ENCODE results near the gene GRM4.

GRM4 gene

GRCh38 chr6:33989016-33989854 is 156.7 kb downstream of the GRM4 start:
- DNase-seq, result no peak

GRCh38 chr6:33988121-33989015 is 157.5 kb downstream of the GRM4 start:
- no peak for DNase-seq

- DNase-seq, result no peak
These were observed 158.3 kb downstream of the GRM4 start for GRCh38 chr6:33987531-33988021.

- no peak for DNase-seq
These were observed 159.9 kb downstream of the GRM4 start for GRCh38 chr6:33985947-33986346.

GRCh38 chr6:33985313-33985751 is 160.6 kb downstream of the GRM4 start:
- no peak for DNase-seq

GRCh38 chr6:33984466-33985312 is 161.2 kb downstream of the GRM4 start:
- DNase-seq, result no peak

DNA sequence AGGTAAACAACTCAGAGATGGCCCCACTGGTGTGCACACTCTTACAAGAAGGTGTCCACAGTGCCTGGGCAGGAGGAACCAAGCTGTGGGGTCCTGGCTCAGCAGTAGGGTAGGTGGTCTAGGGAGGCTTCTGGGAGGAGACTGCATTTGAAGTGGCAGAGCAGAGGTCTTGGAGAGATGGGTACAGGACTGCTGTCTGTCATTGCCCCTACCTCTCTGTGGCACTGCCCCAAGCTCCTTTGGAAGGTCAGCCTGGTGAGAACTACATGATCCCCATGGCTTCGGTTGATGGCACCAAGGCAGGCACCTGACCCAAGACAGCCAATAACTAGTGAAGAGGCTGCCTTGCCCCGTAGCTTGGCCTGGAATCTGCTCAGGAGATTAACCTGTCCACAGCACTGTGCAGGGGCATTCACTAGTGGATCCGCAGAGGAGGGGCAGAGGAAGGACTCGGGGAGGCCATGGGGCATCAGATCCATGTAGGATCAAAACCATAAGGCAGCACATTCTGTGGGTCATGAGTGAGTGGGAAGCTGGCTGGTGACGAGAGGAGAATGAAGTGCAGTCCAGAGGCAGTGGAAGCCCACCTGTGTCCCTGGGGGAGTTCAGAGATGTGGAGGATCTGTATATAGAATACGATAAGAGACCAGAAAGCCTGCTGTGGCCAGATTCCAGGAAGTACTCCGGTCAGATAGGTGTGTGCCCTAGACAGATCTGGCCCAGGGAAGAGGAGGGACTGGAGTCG is 162.0 kb downstream of the GRM4 start:
- DNase-seq, result no peak

GRCh38 chr6:33983109-33983716 is 162.7 kb downstream of the GRM4 start:
- DNase-seq, result no peak

GRCh38 chr6:33981861-33982260 is 164.0 kb downstream of the GRM4 start:
- DNase-seq, result no peak

GRCh38 chr6:33981421-33981820 is 164.5 kb downstream of the GRM4 start:
- no peak for DNase-seq

DNA sequence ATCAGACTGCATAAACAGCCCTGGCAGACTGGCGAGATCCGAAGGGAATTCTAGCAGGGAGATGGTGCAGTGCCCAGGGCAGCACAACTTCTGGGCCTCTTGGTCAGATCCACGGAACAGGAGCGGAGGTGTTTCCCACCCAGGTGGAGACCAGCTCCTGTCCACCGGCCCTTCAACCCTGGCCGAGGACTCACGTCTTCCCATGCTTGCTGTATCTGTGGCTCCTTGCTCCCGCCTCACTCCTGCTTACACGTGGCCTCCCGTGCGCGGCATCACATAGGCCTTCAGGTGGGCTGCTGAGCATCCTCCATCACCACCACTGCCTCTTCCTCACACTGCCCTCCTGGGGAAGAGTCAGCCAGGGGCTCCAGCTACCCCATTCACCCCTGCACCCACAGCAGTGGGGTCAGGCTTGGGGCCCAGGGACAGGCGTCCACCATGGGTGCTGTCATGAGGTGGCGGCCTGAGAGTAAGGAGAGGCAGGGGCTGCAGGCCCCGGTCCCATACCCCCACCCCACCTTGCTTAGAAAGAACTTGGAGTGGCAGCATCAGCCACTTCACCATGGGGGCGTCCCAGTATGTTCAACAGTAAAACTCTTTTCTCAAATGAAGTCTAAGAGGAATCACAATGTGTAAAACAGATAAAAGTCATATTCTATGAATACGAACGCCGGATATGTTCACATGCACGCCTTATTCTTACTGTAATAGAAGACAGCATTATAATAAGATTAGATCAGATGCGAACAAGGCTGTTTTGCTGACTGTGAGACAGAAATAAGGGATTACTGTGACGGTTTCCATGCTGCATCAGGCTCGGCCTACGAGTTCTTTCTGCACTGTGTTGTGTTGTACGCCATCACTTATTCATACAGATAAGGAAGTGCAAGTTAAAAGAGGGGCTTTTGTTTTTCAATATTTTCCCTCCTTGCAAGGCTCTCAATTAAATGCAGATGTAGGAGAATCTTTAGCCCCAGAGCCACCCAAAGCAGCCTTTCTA is 165.4 kb downstream of the GRM4 start:
- DNase-seq, result no peak

DNA sequence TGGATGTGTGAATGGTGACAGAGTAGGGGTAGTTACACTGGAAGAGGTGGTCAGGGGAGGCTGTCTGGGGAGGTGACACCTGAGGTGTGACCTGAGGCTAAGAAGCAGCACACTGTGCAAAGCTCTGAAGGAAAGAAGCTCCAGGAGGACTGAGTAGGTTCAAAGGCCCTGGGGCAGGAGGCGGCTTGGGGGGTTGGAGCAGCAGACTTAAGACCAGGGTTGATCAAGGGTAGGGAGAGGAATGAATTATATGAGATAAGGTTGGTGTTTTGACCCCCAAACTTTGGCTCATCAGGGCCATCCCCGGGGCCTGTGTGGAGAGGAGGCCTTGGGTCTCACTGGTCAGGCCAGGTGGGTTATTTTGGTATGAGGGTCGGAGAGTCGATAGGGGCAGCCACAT is 166.1 kb downstream of the GRM4 start:
- DNase-seq, result no peak

DNA sequence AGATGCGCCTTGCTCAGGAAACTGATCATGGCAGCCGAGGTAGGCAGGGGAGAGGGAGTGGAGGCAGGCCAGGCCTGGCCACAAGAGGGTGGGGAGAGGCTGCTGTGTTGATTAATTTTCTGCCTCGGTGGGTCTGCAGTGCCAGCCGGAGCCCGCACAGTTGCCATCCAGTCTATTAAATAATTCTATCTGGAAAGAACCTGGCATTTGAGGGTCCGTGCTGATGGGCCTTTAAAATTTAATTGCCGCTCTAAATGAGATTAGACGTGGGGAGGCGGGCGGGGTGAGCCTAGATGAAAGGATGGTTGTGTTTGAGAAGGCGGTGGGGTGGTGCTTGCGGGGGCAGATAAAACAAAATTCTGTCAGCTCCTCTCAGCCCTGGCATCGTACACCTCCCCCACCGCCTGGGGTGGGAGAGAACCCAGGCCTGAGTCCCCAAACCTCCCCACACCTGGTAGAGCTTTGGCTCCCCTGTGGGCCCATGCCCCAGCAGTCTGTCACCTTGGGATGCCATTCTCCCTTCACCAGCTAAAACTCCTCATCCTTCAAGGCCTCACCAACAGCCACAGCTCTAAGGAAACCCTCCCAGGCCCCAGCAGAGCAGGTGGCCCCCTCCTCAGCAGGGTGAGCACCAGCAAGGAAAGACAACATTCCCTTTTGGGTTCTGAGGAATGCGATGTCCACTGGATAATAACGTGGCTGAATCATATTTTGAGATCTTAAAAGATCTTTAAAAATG is 167.3 kb downstream of the GRM4 start:
- DNase-seq, result no peak

GRCh38 chr6:33977606-33978411 is 168.1 kb downstream of the GRM4 start:
- no peak for DNase-seq

DNA sequence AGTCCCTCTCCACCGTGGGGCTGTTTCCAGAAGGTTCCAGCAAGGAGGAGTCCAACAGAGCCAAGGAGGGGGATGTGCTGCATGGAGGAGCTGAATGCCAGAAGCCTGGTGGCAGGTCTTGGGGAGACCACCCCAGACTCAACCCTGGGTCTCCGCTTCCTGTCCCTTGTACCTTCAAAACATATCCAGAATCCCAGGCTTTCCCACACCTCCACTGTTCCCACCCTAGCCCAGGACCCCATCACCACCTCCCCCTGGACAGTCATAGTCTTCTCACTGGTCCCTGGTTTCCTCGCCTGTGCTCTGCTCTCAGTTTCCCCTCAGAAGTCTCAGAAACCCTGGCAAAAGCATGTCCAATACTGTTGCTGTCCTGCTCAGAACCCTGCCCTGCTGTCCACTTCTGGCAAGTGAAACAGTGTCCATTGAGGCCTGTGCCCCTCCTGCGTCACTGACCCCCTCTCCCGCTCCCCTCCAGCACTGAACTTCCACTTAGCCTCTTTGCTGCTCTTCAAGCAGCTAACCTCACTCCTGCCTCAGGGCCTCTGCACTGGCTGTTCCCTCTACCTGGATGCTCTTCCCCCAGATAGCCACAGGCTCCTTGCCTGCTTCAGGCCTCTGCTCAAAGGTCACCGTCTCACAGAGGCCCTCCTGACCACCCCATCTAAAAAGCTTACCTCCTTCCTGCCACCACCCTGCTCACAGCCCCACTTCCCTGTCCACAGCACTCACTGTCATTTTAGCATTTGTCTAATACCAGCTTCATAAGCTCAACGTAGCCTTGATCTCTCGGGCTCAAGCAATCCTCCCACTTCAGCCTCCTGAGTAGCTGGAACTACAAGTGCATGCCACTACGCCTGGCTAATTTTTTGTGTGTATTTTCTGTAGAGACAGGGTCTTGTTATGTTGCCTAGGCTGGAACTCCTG is 169.2 kb downstream of the GRM4 start:
- no peak for DNase-seq

GRCh38 chr6:33975661-33976436 is 170.0 kb downstream of the GRM4 start:
- no peak for DNase-seq

DNA sequence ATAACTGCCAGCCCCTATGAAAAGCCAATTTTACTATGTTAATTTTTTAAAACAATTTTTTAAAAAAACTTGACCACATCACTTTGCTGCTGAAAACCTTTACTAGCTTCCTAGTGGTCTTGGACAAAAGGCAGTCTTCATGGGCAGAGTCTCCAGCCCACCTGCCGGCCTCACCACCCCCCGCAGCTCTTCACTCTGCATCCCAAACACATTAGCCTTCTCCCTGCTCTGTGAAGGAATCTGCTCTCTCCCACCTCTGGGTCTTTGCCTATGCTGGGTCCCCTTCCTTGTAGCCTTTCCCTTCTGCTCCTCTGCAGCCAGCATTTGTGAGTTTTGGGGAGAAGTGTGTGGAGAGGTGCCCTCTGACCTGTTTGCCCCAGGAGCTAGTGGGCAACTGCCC is 171.4 kb downstream of the GRM4 start:
- DNase-seq, result no peak
